Progenitor cell of endocrine pancreas (in vitro differentiated cells): ENCODE measurements around the gene RNF224. TPM values are rescaled to one million over a fixed set of nuclear protein-coding genes. Genes with fewer than 3 reads are reported as not detected.
"Not testable (repeated sequence)": the region's sequence is repeated elsewhere in the genome, so short reads cannot be mapped to it uniquely, and the experiment has no call there.

ENCODE experiments used
- DNase-seq: peaks from one replicate; pipeline ENCODE4 v3.0.0; 2021; ENCODE audit warnings: low spot score; ENCODE audit not compliant: unreplicated experiment
- H3K27ac Mint-ChIP-seq: 2 replicates; pipeline ENCODE4 v1.8.0; 2021; ENCODE audit warnings: mild to moderate bottlenecking, moderate library complexity, mixed read lengths
- H3K27me3 Mint-ChIP-seq: 2 replicates; pipeline ENCODE4 v1.8.0; 2021; ENCODE audit warnings: mixed read lengths
- H3K36me3 Mint-ChIP-seq: 2 replicates; pipeline ENCODE4 v1.8.0; 2022; ENCODE audit warnings: mixed read lengths; ENCODE audit not compliant: insufficient read depth
- H3K4me1 Mint-ChIP-seq: 2 replicates; pipeline ENCODE4 v1.8.0; 2021; ENCODE audit warnings: low read depth, mixed read lengths
- H3K4me3 Mint-ChIP-seq: 2 replicates; pipeline ENCODE4 v1.8.0; 2021; ENCODE audit warnings: low read depth, mild to moderate bottlenecking, moderate library complexity, mixed read lengths
- H3K9me3 Mint-ChIP-seq: 2 replicates; pipeline ENCODE4 v1.8.0; 2021; ENCODE audit warnings: low read depth, mixed read lengths
- total RNA-seq: library from RNA; stranded (reverse); gene quantifications from 2 replicates; pipeline ENCODE4 v1.2.1, GENCODE V29; 2021
- TF ChIP-seq, protein P1 (sequence below): fragments of 200-600 bp; sonication (generic); IDR thresholded peaks from one replicate; pipeline ENCODE4 v1.5.0; 2021; ENCODE audit warnings: antibody characterized with exemption, mild to moderate bottlenecking; ENCODE audit not compliant: unreplicated experiment

Gene RNF224
- total RNA-seq, 1 donor from 2014 or later: 0.53 TPM

DNA sequence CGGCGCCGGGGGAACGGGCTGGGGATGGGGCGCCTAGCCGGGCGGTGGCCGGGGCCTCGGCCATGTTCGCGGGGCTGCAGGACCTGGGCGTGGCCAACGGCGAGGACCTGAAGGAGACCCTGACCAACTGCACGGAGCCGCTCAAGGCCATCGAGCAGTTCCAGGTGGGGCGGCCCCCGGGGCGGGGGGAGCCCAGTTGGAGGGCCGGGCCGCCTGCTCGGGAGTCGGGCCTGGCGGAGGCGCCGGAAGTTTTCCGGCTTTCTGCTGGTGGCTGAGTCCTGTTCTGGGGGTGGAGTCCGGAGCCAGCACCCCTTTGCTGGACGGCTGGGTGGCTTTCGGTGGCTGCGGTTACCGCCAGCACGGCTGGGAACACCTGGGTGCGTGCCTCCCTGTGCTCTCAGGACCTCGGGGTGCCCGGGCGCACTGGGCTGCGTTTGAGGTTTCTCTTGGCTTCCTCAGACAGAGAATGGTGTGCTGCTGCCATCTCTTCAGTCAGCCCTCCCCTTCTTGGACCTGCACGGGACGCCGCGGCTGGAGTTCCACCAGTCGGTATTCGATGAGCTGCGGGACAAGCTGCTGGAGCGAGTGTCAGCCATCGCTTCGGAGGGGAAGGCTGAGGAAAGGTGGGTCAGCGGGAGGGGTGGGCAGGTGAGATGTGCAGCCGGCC lies 28.3 kb downstream of the RNF224 start:
- peak overlapping the region; percentile 84 for H3K4me3 Mint-ChIP-seq
- no peaks in the 10 kb centered on the region for H3K36me3 Mint-ChIP-seq

DNA sequence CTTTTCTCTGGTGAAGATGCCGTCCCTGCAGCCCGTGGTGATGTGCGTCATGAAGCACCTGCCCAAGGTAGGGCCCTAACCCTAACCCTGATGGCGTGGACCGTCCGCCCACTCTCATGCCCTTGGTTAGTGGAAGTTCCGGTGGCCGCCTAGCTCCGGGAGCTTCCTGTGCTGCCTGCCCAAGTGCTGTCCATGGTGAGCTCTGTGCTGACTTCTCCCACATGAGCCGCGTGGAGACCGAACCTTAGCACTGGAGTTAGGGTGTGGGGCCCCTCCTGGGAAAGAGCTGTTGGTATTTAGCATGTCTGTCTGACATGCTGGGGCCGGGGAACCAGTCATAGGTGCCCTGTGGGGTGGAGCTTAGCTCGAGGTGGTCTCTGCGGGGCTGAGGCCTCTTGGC lies 29.1 kb downstream of the RNF224 start:
- Mint-ChIP-seq H3K27ac (no peak overlapping the region), H3K4me3 (peak overlapping the region; percentile 84), H3K36me3 (peaks cover under 1% of the 10 kb centered on the region), H3K27me3 (no peaks in the 10 kb centered on the region), H3K9me3 (no peaks in the 10 kb centered on the region), H3K4me1 (peaks cover 7% of the 10 kb centered on the region)
- TF ChIP-seq, protein P1, sequence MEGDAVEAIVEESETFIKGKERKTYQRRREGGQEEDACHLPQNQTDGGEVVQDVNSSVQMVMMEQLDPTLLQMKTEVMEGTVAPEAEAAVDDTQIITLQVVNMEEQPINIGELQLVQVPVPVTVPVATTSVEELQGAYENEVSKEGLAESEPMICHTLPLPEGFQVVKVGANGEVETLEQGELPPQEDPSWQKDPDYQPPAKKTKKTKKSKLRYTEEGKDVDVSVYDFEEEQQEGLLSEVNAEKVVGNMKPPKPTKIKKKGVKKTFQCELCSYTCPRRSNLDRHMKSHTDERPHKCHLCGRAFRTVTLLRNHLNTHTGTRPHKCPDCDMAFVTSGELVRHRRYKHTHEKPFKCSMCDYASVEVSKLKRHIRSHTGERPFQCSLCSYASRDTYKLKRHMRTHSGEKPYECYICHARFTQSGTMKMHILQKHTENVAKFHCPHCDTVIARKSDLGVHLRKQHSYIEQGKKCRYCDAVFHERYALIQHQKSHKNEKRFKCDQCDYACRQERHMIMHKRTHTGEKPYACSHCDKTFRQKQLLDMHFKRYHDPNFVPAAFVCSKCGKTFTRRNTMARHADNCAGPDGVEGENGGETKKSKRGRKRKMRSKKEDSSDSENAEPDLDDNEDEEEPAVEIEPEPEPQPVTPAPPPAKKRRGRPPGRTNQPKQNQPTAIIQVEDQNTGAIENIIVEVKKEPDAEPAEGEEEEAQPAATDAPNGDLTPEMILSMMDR: no peak
- no peak for DNase-seq

More for the DNA sequence above, 28.3 kb downstream of the RNF224 start:
- no peaks in the 10 kb centered on the region for H3K27me3 Mint-ChIP-seq
- peaks cover 8% of the 10 kb centered on the region for H3K4me1 Mint-ChIP-seq
- H3K9me3 Mint-ChIP-seq: no peaks in the 10 kb centered on the region
- peak overlapping the region; percentile 56 for H3K27ac Mint-ChIP-seq
- TF ChIP-seq, protein P1: no peak
- DNase-seq: peak; percentile 50

DNA sequence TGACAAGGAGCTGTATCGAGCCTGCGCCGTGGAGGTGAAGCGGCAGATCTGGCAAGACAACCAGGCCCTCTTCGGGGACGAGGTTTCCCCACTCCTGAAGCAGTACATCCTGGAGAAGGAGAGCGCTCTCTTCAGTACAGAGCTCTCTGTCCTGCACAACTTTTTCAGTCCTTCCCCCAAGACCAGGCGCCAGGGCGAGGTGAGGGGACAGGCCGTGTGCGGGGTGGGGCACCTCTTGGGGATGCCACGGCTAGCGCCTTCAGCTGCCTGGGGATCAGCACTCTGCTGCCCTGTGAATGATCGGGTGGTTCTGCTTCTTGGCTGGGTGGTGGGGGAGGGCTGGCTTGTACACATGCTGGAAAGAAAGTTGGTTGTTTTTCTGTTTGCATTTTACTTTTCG lies 29.6 kb downstream of the RNF224 start:
- H3K4me3 Mint-ChIP-seq: peak overlapping the region; percentile 84

DNA sequence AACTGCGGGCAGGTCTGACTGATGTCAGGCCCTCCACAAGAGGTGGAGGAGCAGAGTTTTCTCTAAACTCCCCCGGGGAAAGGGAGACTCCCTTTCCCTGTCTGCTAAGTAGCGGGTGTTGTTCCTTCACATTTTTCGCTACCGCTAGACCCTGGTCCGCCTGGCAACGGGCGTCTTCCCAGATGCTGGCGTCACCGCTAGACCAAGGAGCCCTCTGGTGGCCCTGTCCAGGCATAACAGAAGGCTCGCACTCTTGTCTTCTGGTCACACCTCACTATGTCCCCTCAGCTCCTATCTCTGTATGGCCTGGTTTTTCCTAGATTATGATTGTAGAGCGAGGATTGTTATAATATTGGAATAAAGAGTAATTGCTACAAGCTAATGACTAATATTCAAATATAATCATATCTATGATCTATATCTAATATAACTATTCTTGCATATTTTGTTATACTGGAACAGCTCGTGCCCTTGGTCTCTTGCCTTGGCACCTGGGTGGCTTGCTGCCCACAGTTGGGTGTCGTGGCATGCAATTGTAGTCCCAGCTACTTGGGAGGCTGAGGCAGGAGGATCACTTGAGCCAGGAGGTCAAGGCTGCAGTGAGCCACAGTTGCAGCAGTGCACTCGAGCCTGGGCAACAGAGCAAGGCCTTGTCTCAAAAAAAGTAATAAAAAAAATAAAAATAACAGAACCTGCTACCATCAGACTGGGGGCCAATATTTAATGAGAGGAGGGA lies 35.0 kb downstream of the RNF224 start:
- H3K27me3 Mint-ChIP-seq, H3K9me3 Mint-ChIP-seq, H3K4me3 Mint-ChIP-seq, H3K4me1 Mint-ChIP-seq, DNase-seq, H3K36me3 Mint-ChIP-seq, H3K27ac Mint-ChIP-seq: not testable (repeated sequence)
- TF ChIP-seq, protein P1: peak; percentile 54

More for the DNA sequence above, 29.6 kb downstream of the RNF224 start:
- no peak for DNase-seq
- no peaks in the 10 kb centered on the region for H3K9me3 Mint-ChIP-seq
- no peak overlapping the region for H3K27ac Mint-ChIP-seq
- H3K27me3 Mint-ChIP-seq: no peaks in the 10 kb centered on the region
- peaks cover 7% of the 10 kb centered on the region for H3K4me1 Mint-ChIP-seq
- TF ChIP-seq, protein P1: no peak
- peaks cover 5% of the 10 kb centered on the region for H3K36me3 Mint-ChIP-seq

DNA sequence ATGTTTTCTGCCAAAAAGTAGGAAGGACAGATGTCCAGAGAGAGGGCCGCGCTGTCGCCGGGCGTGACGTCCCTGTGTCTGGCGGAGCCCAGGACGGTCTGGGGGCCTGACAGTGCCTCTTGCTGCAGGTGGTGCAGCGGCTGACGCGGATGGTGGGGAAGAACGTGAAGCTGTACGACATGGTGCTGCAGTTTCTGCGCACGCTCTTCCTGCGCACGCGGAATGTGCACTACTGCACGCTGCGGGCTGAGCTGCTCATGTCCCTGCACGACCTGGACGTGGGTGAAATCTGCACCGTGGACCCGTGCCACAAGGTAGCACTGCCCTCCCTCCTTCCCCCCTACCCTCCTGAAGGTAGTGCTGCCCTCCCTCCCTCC lies 35.6 kb downstream of the RNF224 start:
- Mint-ChIP-seq H3K27me3 (no peaks in the 10 kb centered on the region), H3K4me1 (no peaks in the 10 kb centered on the region), H3K27ac (no peak overlapping the region), H3K4me3 (no peak overlapping the region), H3K9me3 (no peaks in the 10 kb centered on the region), H3K36me3 (peaks cover 11% of the 10 kb centered on the region)
- no peak for DNase-seq
- TF ChIP-seq, protein P1: no peak
